NCI-H146 (cell line): ENCODE measurements around the gene TRPM5.

Source experiments
- DNase-seq: peaks from one replicate; lab custom pipeline; 2025; lab: John Stamatoyannopoulos, UW

Gene TRPM5

GRCh38 chr11:2452321-2453012 is 8.2 kb upstream of the TRPM5 start:
- DNase-seq: no peak

DNA sequence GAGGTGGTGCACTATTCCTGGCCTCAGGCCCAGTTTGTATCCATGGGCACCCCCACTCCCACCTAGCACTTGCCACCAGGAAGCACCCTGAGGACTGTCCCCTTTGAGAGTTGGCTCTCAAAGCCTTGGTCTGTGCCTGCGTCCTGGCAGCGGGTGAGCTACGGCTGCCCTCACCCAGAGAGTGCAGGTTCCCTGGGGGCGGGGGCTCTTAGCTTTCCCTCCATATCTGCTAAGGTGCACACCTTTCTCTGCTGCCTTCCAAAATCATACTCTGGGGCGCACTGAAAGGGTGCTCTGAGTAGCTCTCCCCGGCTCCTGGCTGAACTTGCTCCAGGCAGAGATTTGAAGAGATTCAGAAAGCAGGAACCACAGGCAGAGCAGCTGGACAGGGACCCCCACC is 7.6 kb upstream of the TRPM5 start:
- DNase-seq: no peak

- no peak for DNase-seq
Observed at GRCh38 chr11:2451336-2451735, 7.0 kb upstream of the TRPM5 start.

DNA sequence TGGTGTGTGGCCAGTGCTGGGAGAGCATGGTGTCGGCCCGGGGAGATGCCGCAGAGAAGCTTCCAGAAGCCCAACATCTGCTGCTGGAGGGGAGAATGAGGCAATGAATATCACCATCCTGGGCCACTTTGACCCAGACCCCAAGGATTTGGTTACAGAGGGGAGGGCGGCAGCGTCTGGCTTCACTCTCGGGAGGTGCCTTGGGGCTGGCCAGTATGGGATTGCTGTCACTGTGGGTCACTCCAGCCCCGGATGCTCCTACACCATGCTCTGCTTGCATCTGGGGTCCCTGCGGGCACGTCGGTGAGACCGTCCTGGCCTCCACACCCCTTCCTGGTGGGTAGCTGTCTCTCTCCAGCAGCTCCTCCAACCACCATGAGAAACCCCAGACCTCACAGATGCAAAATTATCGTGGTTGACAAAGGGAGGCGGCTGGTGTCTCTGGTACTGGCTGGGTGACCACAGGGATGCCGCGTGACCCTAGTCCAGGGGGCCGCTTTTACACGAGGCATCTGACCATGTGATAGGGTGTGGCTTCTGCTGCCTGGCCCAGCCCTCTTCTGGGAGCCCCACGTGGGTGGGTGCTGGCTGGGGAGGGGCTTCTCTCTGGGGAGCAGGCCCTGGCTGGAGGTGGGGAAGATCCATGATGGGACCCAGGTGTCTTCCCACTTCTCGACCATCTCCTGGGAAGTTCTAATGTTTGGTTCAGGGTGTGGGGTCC is 6.2 kb upstream of the TRPM5 start:
- DNase-seq: no peak

- no peak for DNase-seq
Observed at GRCh38 chr11:2449548-2450320, 5.4 kb upstream of the TRPM5 start.

DNA sequence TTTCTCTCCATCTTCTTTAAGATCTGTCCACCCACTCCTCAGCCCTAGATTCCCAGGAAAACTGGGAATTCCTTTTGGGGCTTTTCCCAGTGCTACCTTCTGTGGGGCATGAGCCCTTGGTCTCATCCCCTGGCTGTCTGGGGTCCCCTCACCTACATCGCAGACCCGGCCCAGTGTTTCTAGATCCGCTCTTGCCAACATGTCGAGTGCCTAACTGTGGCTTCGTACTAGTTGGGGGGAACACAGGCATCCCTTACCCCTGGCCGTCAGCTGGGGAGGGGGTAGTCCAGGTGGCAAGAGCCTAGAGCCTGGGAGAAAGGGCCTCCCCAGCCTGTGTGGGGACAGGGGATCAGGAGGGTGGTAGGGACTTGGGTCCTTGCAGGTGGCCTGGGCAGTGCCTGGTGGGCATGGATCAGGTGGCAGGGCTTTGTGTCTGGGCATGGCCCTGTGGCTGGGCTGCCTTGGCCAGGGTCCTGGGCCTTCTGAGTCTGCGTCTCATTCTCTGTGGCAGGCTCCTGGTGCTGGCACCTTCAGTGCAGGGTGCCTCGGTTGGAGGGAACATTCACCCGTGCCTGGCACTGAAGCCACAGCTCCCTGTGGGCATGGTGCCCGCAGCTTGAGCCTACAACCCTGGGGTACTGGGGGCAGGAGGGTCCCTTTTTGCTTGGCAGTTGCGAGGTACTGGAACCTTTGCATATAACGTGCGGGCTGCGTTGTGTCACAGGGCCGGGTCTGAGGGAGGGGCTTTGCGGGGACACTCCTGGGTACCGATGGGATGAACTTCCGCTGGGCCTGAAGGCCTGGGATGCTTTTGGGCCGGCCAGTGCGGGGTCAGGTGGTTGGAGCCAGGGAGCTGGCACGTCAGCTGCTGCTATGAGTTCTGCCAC is 4.6 kb upstream of the TRPM5 start:
- DNase-seq: no peak

DNA sequence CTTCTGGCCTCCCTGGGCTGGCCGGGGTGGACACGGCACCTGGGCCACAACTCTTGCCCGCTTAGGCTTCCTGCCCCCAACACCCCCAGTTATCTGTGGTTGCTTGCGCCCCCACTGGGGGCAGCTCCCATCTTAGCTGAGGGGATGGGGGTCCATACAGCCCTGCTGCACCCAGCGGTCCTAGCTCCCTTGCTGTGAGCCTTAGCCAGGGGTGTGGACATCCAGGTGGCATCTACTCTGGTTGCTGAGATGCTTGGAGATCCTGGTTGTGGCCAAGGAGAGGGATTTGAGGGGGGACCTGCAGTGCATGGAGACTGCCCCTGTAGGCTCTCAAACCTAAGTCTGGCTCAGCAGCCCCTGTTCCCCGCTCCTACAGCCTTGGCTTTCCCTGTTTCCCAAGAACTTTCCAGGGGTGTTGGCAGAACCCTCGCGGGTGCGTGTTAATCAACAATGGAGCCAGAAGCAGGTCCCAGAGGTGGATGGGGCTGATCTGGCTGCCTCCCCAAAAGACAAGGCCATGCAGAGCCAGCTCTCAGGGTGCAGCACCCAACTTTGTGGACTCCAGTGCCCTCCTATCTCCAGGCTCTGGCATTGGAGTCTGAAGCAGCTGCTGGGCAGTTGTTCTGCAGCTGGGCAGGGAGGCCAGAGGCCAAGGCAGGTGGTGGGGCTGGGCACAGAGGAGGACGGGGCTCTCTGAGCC is 3.8 kb upstream of the TRPM5 start:
- DNase-seq: no peak

- no peak for DNase-seq
Observed at GRCh38 chr11:2447253-2447950, 3.1 kb upstream of the TRPM5 start.

GRCh38 chr11:2446590-2447252 is 2.4 kb upstream of the TRPM5 start:
- DNase-seq: no peak

DNA sequence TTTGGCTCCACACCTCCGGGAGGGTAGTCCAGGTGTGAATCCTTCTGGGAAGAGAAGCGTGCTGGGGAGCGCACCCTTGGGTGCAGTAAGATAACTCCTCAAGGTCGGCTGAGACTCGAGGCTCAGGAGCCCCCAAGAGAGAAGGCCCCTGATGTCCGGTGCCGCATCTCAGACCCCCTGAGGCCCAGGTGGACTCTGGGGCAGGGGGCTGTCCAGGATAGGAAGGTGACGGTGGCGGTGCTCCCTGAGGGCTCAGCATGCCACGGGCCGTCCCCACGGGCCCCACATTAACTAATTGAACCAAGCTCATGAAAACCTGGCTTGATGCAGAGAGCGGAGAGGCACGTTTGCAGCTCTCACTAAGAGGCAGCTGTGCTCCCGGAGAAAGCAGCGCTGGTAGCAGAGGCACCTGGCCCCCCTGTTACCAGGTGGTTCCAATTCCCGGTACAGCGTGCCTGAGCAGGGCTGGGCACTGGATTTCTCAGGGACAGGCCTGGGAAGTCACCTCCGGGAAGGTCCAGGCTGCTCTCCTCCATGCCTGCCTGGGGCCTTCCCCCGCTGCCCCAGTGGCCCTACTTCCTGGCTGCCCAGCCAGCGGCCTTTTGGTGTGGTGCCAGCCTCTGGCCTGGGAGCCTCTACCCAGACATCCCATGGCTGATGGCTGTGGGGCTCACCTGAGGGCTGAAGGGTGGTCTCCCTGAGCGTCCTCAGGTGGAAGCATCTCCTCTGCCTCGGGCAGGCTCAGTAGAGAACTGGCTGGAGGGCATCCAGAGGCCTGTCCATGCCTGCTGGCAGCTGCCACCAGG is 1.6 kb upstream of the TRPM5 start:
- peak; percentile 32 for DNase-seq

DNA sequence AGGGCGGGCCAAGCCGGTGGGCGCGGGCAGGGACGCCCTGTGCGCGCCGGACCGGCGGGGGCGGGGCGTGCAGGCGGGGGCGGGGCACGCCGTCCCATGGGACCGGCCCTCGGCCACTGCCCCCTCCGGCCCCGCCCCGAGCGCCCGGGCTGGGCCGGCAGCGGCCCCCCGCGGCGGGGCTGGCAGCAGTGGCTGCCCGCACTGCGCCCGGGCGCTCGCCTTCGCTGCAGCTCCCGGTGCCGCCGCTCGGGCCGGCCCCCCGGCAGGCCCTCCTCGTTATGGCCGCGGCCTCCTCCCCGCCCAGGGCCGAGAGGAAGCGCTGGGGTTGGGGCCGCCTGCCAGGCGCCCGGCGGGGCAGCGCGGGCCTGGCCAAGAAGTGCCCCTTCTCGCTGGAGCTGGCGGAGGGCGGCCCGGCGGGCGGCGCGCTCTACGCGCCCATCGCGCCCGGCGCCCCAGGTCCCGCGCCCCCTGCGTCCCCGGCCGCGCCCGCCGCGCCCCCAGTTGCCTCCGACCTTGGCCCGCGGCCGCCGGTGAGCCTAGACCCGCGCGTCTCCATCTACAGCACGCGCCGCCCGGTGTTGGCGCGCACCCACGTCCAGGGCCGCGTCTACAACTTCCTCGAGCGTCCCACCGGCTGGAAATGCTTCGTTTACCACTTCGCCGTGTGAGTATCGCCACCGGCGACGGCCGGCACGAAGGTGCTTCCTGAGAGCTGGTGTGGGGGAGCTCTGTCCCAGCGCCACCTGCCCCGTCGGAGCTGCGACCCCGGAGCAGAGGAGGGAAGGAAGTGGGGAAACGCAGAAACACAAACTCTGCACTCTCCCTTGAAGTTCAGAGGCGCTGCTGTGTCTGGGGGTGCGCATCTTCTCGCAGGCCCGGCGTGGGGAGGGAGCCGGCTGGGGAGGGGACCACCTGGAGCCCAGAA is 769 bp upstream of the TRPM5 start, which contains the start of gene KCNQ1:
Gene KCNQ1 (plus strand): TSS at position 188 of the 925 bp plus-strand sequence. CDS start 91 bp downstream, at position 279.
- peak; percentile 40 for DNase-seq

- peak; percentile 65 for DNase-seq
Observed at GRCh38 chr11:2443406-2443805, 908 bp downstream of the TRPM5 start.

DNA sequence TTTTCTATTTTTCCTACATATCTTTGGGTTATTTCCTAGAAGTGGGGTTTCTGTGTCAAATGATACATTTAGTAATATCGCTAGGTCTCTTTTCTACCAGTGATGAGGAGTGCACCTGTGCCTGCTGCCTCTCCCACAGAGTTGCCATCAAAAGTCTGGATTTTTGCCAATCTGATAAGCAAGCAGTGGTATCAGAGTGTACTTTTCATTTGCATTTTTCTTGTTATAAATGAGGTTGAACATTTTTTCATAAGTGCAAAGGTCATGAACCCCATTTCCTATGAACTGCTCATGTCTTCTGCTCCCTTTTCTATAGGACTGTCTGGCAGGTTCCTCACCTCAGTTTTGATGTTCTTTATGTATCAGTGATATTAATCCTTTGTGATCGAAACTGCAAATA is 1.7 kb downstream of the TRPM5 start:
- DNase-seq: peak; percentile 84

DNA sequence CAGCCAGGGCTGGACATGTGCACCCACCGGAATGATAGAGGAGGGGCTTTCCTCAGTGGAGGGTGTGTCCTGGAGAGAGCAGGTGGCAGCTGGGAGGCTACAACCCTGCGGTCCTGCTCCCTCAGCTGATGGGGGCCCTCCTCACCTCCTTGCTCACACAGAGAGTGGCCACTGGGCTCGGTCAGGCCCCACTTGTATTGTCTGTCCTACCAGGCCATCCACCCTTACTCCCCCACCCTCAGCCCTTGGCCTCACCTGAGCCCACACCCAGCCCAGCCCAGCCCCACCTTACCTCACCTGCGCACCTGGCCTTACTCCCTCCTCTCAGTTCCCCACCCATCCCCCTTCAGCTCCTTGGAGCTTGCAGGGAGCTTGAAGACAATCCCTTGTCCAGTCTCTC is 3.1 kb downstream of the TRPM5 start:
- DNase-seq: no peak

DNA sequence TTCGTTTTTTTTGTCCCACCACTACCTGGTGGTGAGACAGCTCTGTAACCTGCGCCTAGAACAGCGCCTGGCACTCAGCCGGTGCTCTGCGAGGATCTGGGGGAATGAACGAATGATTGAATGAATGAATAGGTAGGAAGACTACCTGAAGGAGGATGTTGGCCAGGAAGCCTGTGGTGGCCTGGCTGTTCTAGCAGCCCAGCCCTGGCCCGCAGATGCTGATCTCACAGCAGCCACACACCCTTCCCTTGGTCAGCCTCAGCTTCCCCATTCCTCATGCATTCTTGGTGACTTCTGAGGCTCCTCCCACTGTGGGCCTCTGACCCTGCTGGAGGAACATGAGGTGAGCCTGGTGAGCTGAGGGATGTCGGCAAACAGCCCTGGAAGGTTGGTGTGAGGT is 3.7 kb downstream of the TRPM5 start:
- no peak for DNase-seq

GRCh38 chr11:2439820-2440219 is 4.5 kb downstream of the TRPM5 start:
- no peak for DNase-seq

DNA sequence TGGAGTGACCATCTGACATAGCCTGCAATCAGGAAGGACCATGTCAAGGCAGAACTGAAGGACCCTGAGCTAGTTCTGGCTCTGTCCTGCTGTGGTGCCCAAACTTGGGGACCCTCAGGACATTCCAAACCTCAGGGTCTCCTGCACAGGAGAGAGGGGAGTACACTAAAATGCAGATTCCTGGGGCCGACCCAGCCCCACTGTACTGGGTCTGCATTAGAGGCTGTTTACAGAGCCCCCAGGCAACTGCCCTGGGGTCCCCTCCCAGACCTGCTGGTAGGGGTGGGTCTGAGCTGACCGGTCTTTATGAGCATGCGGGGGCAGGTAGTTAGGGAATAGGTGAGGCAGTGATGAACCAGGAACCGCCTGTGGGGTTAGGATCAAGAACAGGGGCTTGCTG is 6.8 kb downstream of the TRPM5 start:
- no peak for DNase-seq

DNA sequence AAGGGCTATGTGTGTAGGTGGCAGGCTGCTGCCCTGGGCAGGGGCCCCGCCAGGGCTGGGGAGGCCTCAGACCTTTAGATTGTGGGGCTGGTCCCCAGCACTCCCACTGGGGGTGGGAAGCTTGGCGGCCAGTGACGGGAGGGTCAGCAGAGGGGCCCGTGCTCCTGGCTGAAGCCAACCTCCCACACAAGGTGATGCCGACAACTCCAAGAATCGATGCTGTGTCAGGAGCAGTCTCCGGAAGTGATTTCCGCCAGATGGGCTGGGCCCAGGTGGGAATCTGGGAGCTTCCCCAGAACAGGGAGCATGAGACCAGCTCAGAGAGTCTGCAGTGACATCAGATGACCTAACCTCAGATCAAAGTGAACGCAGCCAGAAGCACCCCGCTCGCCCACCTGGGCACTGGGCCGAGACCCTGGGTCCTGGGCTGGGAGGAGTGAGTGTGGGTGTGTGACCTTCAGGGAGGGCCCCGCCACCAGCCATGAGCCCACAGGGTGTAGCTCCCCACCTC is 7.7 kb downstream of the TRPM5 start:
- no peak for DNase-seq
